ENCODE results near the gene LRRC4C.

GRCh38 chr11:41286751-41287150, 172.7 kb downstream of the LRRC4C start:
- TF ChIP-seq, protein P1, sequence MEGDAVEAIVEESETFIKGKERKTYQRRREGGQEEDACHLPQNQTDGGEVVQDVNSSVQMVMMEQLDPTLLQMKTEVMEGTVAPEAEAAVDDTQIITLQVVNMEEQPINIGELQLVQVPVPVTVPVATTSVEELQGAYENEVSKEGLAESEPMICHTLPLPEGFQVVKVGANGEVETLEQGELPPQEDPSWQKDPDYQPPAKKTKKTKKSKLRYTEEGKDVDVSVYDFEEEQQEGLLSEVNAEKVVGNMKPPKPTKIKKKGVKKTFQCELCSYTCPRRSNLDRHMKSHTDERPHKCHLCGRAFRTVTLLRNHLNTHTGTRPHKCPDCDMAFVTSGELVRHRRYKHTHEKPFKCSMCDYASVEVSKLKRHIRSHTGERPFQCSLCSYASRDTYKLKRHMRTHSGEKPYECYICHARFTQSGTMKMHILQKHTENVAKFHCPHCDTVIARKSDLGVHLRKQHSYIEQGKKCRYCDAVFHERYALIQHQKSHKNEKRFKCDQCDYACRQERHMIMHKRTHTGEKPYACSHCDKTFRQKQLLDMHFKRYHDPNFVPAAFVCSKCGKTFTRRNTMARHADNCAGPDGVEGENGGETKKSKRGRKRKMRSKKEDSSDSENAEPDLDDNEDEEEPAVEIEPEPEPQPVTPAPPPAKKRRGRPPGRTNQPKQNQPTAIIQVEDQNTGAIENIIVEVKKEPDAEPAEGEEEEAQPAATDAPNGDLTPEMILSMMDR (IDR thresholded peaks at IDR 0.05; ENCODE audit: low read length): no peak
- no peak for TF ChIP-seq EZH2 (IDR thresholded peaks at IDR 0.05; ENCODE audit: borderline replicate concordance, low read length)

Measured in OCI-LY1 (cell line).